Stimulated activated CD4-positive, alpha-beta T cell treated with anti-CD3 and anti-CD28 coated beads, Interleukin-2, amount 100 ng/mL, for 24 hours (primary cell): Measurements from ENCODE around the gene RRP1.

Experiments
- DNase-seq, 2 donors: peaks; one replicate each; pipeline ENCODE4 v3.0.0-alpha.2; 2020

Gene RRP1

GRCh38 chr21:43789276-43790009 is at the start of gene RRP1:
Gene RRP1, plus strand, starts transcription at chr21:43789577. Its CDS starts 53 bp downstream, at chr21:43789630.
- peak; percentile 95 for DNase-seq

GRCh38 chr21:43739621-43740435 is 49.5 kb upstream of the RRP1 start:
- DNase-seq = no peak

- no peak for DNase-seq
These were observed 48.8 kb upstream of the RRP1 start for GRCh38 chr21:43740497-43741156.

DNA sequence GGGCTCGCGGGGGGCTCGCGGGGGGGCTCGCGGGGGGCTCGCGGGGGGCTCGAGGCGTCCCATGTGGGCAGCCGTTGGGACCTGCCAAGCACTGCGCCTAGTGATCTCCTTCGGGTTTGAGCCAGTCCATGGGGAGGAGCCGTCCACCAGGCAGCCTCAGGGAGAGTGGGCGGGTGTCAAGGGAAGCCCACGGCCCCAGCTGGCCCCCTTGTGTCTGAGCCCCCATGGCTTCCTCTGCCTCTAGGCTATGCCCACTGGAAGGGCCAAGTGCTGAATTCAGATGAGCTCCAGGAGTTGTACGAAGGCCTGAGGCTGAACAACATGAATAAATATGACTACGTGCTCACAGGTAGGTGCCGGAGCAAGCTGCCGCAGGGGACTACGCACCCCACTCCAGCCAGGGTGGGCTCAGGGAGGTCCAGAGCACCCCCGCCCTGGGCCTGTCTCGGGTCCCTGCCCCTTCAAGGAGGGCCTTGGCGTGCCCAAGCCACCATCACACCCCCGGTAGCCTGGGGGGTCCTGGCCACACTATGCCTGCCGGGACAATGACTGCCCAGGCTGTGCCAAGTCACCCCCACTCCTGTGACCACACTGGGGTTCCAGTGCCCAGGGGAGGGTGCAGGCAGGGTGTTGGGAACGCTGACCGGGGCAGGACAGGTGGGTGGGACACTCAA is 47.8 kb upstream of the RRP1 start:
- DNase-seq = no peak

GRCh38 chr21:43743947-43744346 is 45.4 kb upstream of the RRP1 start:
- no peak for DNase-seq

DNA sequence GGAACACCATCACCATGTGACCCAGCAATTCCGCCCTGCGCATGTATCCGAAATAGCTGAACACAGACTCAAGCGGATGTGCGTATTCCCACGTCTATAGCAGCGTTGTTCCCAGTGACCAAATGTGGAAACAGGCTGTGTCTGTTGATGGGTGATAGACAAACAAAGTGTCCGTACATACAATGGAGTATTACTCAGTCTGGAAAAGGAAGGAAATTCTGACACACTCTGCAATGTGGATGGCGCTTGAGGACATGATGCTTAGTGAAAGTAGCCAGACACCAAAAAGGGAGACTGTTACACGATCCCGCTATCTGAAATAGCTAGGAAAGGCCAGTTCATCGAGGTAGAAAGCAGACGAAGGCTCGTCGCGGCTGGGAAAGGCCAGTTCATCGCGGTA is 44.7 kb upstream of the RRP1 start:
- DNase-seq = no peak

GRCh38 chr21:43745772-43746517 is 43.4 kb upstream of the RRP1 start:
- DNase-seq = no peak

GRCh38 chr21:43748622-43749021 is 40.8 kb upstream of the RRP1 start:
- DNase-seq = no peak

DNA sequence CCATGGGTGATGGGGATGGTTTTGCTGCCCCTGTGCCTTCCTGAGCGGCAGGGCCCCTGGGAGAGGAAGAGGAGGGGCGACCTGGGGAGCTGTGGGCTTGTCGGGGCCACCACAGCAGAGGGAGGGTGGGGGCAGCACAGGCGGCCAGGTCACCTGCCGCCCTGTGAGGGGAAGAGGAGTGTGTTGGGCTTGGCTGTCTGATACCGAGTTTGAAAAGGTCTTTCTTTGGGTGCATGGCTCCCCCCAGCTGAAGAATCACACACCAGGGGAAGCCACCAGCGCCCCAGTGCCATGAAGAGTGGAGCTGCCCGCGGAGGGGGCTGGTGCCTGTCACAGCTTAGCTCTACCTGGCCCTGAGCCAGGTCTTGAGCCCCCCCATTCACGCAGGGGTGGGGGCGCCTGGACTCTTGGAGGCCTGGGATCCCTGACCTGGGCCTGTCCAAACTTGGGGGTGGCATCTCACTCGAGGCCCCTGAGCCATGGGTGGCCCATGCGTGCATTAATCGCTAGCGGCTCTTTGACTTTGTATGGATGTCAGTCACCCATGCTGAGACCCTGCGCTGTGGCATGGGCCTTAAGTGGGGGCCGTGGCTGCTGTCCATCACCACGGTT is 39.6 kb upstream of the RRP1 start:
- no peak for DNase-seq

DNA sequence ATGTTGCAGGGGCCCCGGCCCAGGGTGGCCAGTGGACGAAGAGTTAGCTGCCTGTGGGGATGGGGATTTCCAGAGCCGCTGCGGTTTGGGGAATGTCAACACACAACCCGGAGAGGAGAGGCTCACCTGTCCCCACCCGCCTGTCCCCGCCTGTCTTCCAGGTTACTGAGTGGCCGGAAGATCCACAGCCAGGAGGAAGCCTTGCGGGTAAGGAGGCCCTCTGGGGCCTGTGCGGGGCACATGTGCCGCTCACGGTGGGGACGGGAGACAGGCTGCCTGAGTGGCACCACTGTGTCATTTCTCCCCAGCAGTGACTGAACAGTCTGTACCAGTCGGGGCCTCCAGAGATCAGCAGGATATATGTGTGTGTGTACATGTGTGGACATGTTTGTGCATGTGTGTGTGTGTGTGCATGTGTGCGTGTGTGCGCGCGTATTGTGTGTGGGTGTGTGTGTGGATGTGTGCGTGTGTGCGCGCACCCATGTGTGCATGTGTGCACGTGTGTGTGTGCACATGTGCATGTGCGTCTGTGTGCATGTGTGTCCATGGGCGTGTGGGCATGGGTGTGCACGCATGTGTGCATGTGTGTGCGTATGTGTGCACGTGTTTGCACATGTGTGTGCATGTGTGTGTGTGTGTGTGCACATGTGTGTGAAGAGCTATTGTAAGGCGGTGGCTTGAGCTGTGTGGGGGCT is 38.9 kb upstream of the RRP1 start:
- DNase-seq = no peak

DNA sequence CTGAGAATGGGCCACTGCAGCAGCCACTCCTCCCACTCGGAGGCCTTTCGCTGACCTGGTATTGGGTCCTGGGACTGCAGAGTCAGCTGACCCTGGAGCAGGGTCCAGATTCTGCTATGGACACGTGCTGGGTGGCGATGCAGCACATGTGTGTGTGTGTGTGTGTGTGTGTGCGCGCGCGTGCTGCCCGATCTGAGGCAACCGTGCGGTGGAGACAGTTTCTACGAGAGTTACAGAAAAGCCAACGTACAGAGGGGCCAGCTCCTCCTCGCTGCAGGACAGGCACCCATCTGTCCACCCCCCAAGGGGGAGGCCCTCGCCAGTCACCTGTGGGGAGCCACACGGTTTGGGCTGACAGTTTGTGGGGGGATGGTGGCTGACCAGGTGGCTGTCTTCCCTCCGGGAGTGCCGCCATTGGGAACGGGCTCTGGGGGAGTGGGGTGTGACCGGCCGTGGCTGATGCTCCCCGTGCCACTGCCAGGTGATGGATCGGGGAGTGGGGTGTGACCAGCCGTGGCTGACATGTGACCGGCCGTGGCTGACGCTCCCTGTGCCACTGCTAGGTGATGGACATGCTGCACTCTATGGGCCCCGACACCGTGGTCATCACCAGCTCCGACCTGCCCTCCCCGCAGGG is 37.3 kb upstream of the RRP1 start:
- no peak for DNase-seq

GRCh38 chr21:43752758-43753438 is 36.5 kb upstream of the RRP1 start:
- DNase-seq = no peak

DNA sequence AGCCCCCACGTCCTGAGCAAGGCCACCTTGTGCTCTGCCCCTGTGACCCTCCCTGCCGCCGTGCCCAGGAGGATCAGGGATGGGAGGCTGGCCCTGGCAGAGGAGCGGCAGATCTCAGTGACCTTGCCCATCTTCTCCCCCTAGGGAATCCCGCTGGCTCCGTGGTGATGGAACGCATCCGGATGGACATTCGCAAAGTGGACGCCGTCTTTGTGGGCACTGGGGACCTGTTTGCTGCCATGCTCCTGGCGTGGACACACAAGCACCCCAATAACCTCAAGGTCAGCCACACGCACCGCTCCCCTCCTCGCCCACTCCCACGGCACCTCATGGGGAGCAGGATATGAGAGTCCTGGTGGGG is 36.0 kb upstream of the RRP1 start:
- DNase-seq = no peak

- no peak for DNase-seq
These were observed 34.2 kb upstream of the RRP1 start for GRCh38 chr21:43754948-43755781.

GRCh38 chr21:43755820-43756594 is 33.4 kb upstream of the RRP1 start:
- DNase-seq = no peak

DNA sequence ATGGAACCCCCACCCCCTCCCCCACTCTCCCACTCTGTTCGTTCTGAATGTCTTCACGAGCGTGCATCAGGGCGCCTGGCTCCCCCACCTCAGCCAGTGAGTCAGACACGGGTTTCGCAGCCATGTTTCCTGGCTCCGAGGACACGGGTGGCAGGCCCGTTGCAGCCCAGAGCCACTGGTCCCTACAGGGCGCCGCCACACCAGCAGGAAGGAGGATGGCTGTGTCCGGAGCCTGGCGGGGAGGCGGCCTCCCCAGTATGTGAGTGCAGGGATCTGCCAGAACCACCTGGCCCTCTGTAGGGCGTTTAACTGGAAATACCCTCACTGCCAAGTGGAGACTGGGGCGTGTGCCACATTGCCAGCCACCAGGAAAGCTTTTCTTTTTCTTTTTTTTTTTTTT is 31.8 kb upstream of the RRP1 start:
- DNase-seq = no peak

DNA sequence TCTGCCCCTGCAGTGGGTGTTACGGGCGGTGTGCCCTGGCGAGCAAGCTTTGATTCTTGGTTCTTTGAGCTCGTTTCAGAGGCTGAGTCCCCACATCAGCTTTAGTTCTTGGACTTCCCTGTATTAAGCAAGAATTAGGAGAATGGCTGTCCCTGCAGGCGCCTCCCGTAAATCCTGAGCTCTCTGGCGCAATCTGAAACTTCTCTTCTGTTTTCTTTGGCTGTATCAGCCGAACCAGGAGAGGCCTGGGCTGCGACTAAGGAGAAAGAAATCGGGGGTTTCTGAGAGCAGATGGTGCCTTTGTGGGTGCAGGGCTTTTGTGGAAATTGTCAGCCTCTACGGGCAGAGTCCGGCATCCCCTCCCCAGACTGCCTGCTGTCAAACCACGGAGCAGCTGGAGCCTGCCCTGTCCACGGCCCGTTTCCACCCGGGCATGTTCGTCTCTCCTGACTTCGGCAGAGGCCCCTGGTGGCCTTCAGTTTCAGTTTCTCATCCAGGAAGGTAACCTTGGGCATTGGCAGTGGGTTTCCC is 31.2 kb upstream of the RRP1 start:
- no peak for DNase-seq

DNA sequence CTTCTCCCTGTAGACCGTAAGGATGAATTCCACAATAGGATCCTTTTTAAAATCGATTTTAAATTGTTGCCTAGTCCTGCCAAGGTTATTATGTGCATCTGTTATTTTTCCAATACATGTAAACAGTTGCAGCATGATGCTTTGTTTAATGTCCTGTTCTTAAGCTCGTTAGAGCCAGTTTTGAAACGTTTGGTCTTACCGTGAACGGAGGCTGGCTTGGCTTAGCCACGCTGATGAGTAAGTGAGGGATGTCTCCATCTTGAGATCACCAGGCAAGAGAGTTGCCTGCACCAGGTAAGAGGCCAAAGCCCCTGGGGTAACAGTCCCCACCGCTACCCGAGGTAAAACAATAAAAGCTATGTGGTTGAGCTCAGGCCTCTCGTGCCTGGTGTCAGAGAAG is 30.6 kb upstream of the RRP1 start:
- no peak for DNase-seq
